ENCODE measurements around the gene GTF3C5. TPM values are rescaled to one million over a fixed set of nuclear protein-coding genes. Genes with fewer than 3 reads are reported as not detected.

GTF3C5 gene
- total and polyA plus RNA-seq, 10 of the 15 experiments (the other 5 are each of a cell fraction or from before 2014, with no cell fraction given): 2.2 to 81.1 (median 68.7) TPM

- FAIRE-seq (no peak), DNase-seq (ENCODE audit: low read depth, low spot score) (no peak), ATAC-seq (no peak)
- Histone ChIP-seq H3K9ac (ENCODE audit: control insufficient read depth, insufficient read depth, low read length) (no peak overlapping the region), H3K4me1 (ENCODE audit: control insufficient read depth, insufficient read depth, low read length) (no peaks in the 10 kb centered on the region), H3K27me3 (replicated peaks in 1 of 2; ENCODE audit: control insufficient read depth in 2 of 2, insufficient read depth in 2 of 2, low read length in 1 of 2) (no peaks in the 10 kb centered on the region), H3K4me3 (no peak overlapping the region), H3K4me2 (ENCODE audit: control insufficient read depth, insufficient read depth) (no peak overlapping the region), H4K20me1 (ENCODE audit: control insufficient read depth, insufficient read depth) (no peaks in the 10 kb centered on the region), H3K9me3 (replicated peaks; ENCODE audit: control insufficient read depth, insufficient read depth, low read length) (peaks cover 3% of the 10 kb centered on the region; the same call in 2 of the 3 replicates), H2AFZ (ENCODE audit: control insufficient read depth, low read depth, low read length) (no peak overlapping the region), H3K27ac (ENCODE audit: control insufficient read depth, insufficient read depth) (no peak overlapping the region), H3K79me2 (ENCODE audit: control insufficient read depth, insufficient read depth, low read length) (no peaks in the 10 kb centered on the region), H3K36me3 (ENCODE audit: control insufficient read depth in 2 of 2, insufficient read depth in 2 of 2, low read length in 1 of 2) (peaks cover 29 to 33% of the 10 kb centered on the region in 2 experiments)
- intact Hi-C loops (cut with micrococcal nuclease; ENCODE audit: unreplicated experiment) (no loop called here), in situ Hi-C loops (cut with MboI) (no loop called here)
- no TSS peak for BruUV-seq (replicated peaks)
- no peak for TF ChIP-seq POLR2AphosphoS2 (IDR thresholded peaks at IDR 0.05; ENCODE audit: low read depth, low read length)
- no peak for TF ChIP-seq EZH2 (IDR thresholded peaks at IDR 0.05; ENCODE audit: borderline replicate concordance, control insufficient read depth, low read depth, low read length)
- no peak for TF ChIP-seq IKZF2 (IDR thresholded peaks at IDR 0.05)
- no peak for TF ChIP-seq JUND (IDR thresholded peaks at IDR 0.05; ENCODE audit: low read depth, low read length)
- no peak for TF ChIP-seq PAX5 (IDR thresholded peaks at IDR 0.05; ENCODE audit: borderline replicate concordance, low read depth, low read length)
- TF ChIP-seq TCF12 (IDR thresholded peaks at IDR 0.05; ENCODE audit: low read depth, low read length): no peak
- TF ChIP-seq ZSCAN29 (IDR thresholded peaks at IDR 0.05): no peak
- TF ChIP-seq BACH1 (IDR thresholded peaks at IDR 0.05; ENCODE audit: borderline replicate concordance): no peak
- TF ChIP-seq EGR1 (IDR thresholded peaks at IDR 0.05; ENCODE audit: borderline replicate concordance in 1 of 2, low read depth in 2 of 2, low read length in 2 of 2): no peak
- no peak for TF ChIP-seq POU2F2 (IDR thresholded peaks at IDR 0.05; ENCODE audit: borderline replicate concordance, low read depth, low read length)
- no peak for TF ChIP-seq MLLT1 (IDR thresholded peaks at IDR 0.05)
- no peak for TF ChIP-seq RAD51 (IDR thresholded peaks at IDR 0.05)
- no peak for TF ChIP-seq CHD4 (IDR thresholded peaks at IDR 0.05)
- no peak for TF ChIP-seq SIN3A (IDR thresholded peaks at IDR 0.05; ENCODE audit: low read depth, low read length)
- TF ChIP-seq PBX3 (IDR thresholded peaks at IDR 0.05; ENCODE audit: insufficient replicate concordance, low read depth, low read length): no peak
- WGBS (ENCODE audit: insufficient coverage, insufficient replicate concordance, low lambda C conversion rate, missing lambda C conversion rate): 85% methylated on average over 13 of the region's 13 CpGs
- RAD21 ChIA-PET (ENCODE audit: unreplicated experiment): no interaction called here
- CTCF ChIA-PET: interaction anchor here (4.0 to 22.5 kb wide), 2 partner anchors 14 to 46 kb away, joined by 29 to 401 read pairs; no protein-coding TSS in a partner anchor
- POLR2A ChIA-PET: interaction anchor here (0.6 kb wide), 1 partner anchor 41 kb away, joined by 5 read pairs; no protein-coding TSS in a partner anchor
- SMC1A ChIA-PET (ENCODE audit: uncharacterized antibody, unreplicated experiment): interaction anchor here (1.1 to 3.4 kb wide), 4 partner anchors 22 to 46 kb away, joined by 3 to 16 read pairs (median 6); no protein-coding TSS in a partner anchor
These were observed 69.9 kb downstream of the GTF3C5 start for GRCh38 chr9:133100506-133101355.
